IMR-90 (cell line): ENCODE measurements around the gene KMT2D. TPM values are rescaled to one million over a fixed set of nuclear protein-coding genes. Genes with fewer than 3 reads are reported as not detected.

Experiments
- ATAC-seq: fragments of 200-7000 bp; cut with Tn5 transposase; 2 replicates; pipeline ENCODE4 v1.9.1; 2020; ENCODE audit warnings: low read depth, mild to moderate bottlenecking, moderate library complexity
- BruUV-seq: library from RNA; stranded (reverse); fragments of 400-500 nt; replicated peaks from 2 replicates; lab custom pipeline; 2021; lab: Mats Ljungman, UMichigan
- CTCF ChIA-PET: fragments of 300-600 bp; formaldehyde crosslinking; extraction: SDS; loops from one replicate; lab custom pipeline; 2021; ENCODE audit warnings: antibody characterized with exemption; lab: Yijun Ruan, JAX
- POLR2A ChIA-PET: fragments of 300-600 bp; sonication (Branson Sonifier 250); formaldehyde crosslinking; loops from one replicate; lab custom pipeline; 2022; ENCODE audit warnings: antibody characterized with exemption; ENCODE audit not compliant: unreplicated experiment; lab: Charles Lee
- DNase-seq: peaks from one replicate; pipeline ENCODE4 v3.0.0; 2013
- H2AFZ ChIP-seq: replicated peaks from 2 replicates; pipeline ENCODE3; 2013; ENCODE audit warnings: low read length, mild to moderate bottlenecking; ENCODE audit not compliant: poor library complexity
- H2AK5ac ChIP-seq: 2 replicates; pipeline ENCODE4 v1.6.1; 2013; ENCODE audit warnings: low read depth, low read length, inconsistent platforms
- H2AK9ac ChIP-seq: replicated peaks from 2 replicates; pipeline ENCODE3; 2013; ENCODE audit warnings: mild to moderate bottlenecking, low read depth, low read length, moderate library complexity; ENCODE audit not compliant: poor library complexity
- H2BK120ac ChIP-seq: 2 replicates; pipeline ENCODE4 v1.6.1; 2013; ENCODE audit warnings: low read depth, low read length, inconsistent platforms
- H2BK15ac ChIP-seq: 3 replicates; pipeline ENCODE4 v1.6.1; 2013; ENCODE audit warnings: low read depth, low read length, inconsistent platforms
- H2BK20ac ChIP-seq: 2 replicates; pipeline ENCODE4 v1.6.1; 2013; ENCODE audit warnings: low read depth, mild to moderate bottlenecking, inconsistent platforms, low read length, moderate library complexity
- H2BK5ac ChIP-seq: 2 replicates; pipeline ENCODE4 v1.6.1; 2013; ENCODE audit warnings: mild to moderate bottlenecking, low read depth, low read length, inconsistent platforms; ENCODE audit not compliant: poor library complexity, severe bottlenecking
- H3K14ac ChIP-seq: replicated peaks from 2 replicates; pipeline ENCODE4 v1.6.1; 2013; ENCODE audit warnings: low read depth, low read length, inconsistent platforms
- H3K18ac ChIP-seq: 2 replicates; pipeline ENCODE4 v1.6.1; 2013; ENCODE audit warnings: low read depth, low read length, control low read depth
- H3K23ac ChIP-seq: 2 replicates; pipeline ENCODE4 v1.6.1; 2013; ENCODE audit warnings: low read depth, low read length, inconsistent platforms
- H3K27ac ChIP-seq: 2 replicates; pipeline ENCODE4 v1.5.1; 2013; ENCODE audit warnings: mild to moderate bottlenecking, control low read depth, low read length; ENCODE audit not compliant: insufficient read depth
- H3K27me3 ChIP-seq: 2 replicates; pipeline ENCODE4 v1.6.1; 2013; ENCODE audit warnings: low read length; ENCODE audit not compliant: control insufficient read depth, insufficient read depth
- H3K36me3 ChIP-seq: 2 replicates; pipeline ENCODE4 v1.6.1; 2013; ENCODE audit warnings: low read length, mixed read lengths; ENCODE audit not compliant: control insufficient read depth, insufficient read depth
- H3K4ac ChIP-seq: 2 replicates; pipeline ENCODE4 v1.6.1; 2013; ENCODE audit warnings: low read depth, low read length, inconsistent platforms
- H3K4me1 ChIP-seq: 2 replicates; pipeline ENCODE4 v1.6.1; 2013; ENCODE audit warnings: low read length, mixed read lengths; ENCODE audit not compliant: control insufficient read depth, insufficient read depth
- H3K4me2 ChIP-seq: 2 replicates; pipeline ENCODE4 v1.6.1; 2013; ENCODE audit warnings: low read depth, mild to moderate bottlenecking, control low read depth, low read length, moderate library complexity
- H3K4me3 ChIP-seq: 2 replicates; pipeline ENCODE4 v1.5.1; 2013; ENCODE audit warnings: low read depth, mild to moderate bottlenecking, control low read depth, low read length, moderate library complexity; ENCODE audit not compliant: insufficient read depth
- H3K56ac ChIP-seq: 2 replicates; pipeline ENCODE4 v1.6.1; 2013; ENCODE audit warnings: low read length, inconsistent platforms; ENCODE audit not compliant: insufficient read depth; ENCODE audit errors: extremely low read depth
- H3K79me1 ChIP-seq, 2 experiments: 2 replicates each; pipeline ENCODE4 v1.6.1; 2013; ENCODE audit warnings: low read length in 2 of 2, inconsistent platforms in 1 of 2, low read depth in 1 of 2
- H3K9ac ChIP-seq: 2 replicates; pipeline ENCODE4 v1.6.1; 2013; ENCODE audit warnings: low read depth, low read length, control low read depth
- H3K9me1 ChIP-seq: 2 replicates; pipeline ENCODE4 v1.6.1; 2013; ENCODE audit warnings: low read length, inconsistent platforms; ENCODE audit not compliant: insufficient read depth
- H3K9me3 ChIP-seq: 2 replicates; pipeline ENCODE4 v1.6.1; 2013; ENCODE audit warnings: low read length; ENCODE audit not compliant: control insufficient read depth, insufficient read depth
- H4K20me1 ChIP-seq: 2 replicates; pipeline ENCODE4 v1.6.1; 2013; ENCODE audit warnings: low read length, inconsistent platforms; ENCODE audit not compliant: insufficient read depth
- H4K5ac ChIP-seq: 2 replicates; pipeline ENCODE4 v1.6.1; 2013; ENCODE audit warnings: mild to moderate bottlenecking, low read depth, low read length, control low read depth
- H4K8ac ChIP-seq, 2 experiments: 2 replicates each; pipeline ENCODE4 v1.6.1; 2013; ENCODE audit warnings: low read depth in 2 of 2, low read length in 2 of 2, control low read depth in 1 of 2, inconsistent platforms in 1 of 2
- H4K91ac ChIP-seq: 2 replicates; pipeline ENCODE4 v1.6.1; 2013; ENCODE audit warnings: low read depth, low read length, inconsistent platforms; ENCODE audit not compliant: insufficient read depth
- POLR2A ChIP-seq: IDR thresholded peaks from 2 replicates; pipeline ENCODE4 v1.6.1; 2012; ENCODE audit warnings: mild to moderate bottlenecking, low read depth, low read length
- WGBS, 2 experiments: methylation state at CpG; one replicate each; pipeline versions ENCODE4 v1.1.5 to v1.1.7; 2013; ENCODE audit warnings: missing lambda C conversion rate in 2 of 2; ENCODE audit not compliant: insufficient read length in 1 of 2; ENCODE audit errors: extremely low coverage in 2 of 2; 5-methylcytosine and 5-hydroxymethylcytosine counted together
- dilution Hi-C: fragments of 300-500 bp; cut with HindIII; formaldehyde crosslinking; loops from one replicate; pipeline ENCODE4 v1.14.3; 2018; ENCODE audit warnings: low sequenced_read_pairs; ENCODE audit not compliant: unreplicated experiment
- in situ Hi-C: fragments of 300-500 bp; cut with MboI; formaldehyde crosslinking; loops from 3 replicates; pipeline ENCODE4 v1.14.3; 2019; ENCODE audit warnings: low sequenced_read_pairs, inconsistent platforms, mixed read lengths
- intact Hi-C: fragments of 100-400 bp; cut with micrococcal nuclease; formaldehyde crosslinking; loops from 2 replicates; pipeline ENCODE4 v1.10.0; 2022
- polyA plus RNA-seq, 3 experiments: library from polyadenylated mRNA; depleted of rRNA; stranded (reverse); fragments of >200 nt; gene quantifications; 2 replicates each; pipeline ENCODE4 v1.2.3, GENCODE V29; 2012; ENCODE audit warnings: low replicate concordance in 1 of 3
- total RNA-seq: library from RNA; depleted of rRNA; stranded (reverse); fragments of >200 nt; gene quantifications from 2 replicates; pipeline ENCODE4 v1.2.3, GENCODE V29; 2012

KMT2D gene
- total and polyA plus RNA-seq, 2 of the 4 experiments (the other 2 are of a cell fraction): 6.6 to 25.2 TPM

GRCh38 chr12:49054096-49054495, 6.5 kb downstream of the KMT2D start:
- Histone ChIP-seq H3K27me3 (no peaks in the 10 kb centered on the region), H3K4me2 (no peak overlapping the region), H3K4me1 (peaks cover 14% of the 10 kb centered on the region), H3K9me1 (peaks cover 35% of the 10 kb centered on the region), H3K36me3 (peaks cover 59% of the 10 kb centered on the region), H3K4ac (no peak overlapping the region), H3K79me1 (peaks cover 26 to 93% of the 10 kb centered on the region in 2 experiments), H4K5ac (no peak overlapping the region), H3K4me3 (no peak overlapping the region), H3K9me3 (no peaks in the 10 kb centered on the region), H2AK5ac (no peak overlapping the region), H3K23ac (no peak overlapping the region), H3K9ac (no peak overlapping the region), H2AFZ (no peak overlapping the region), H3K14ac (no peak overlapping the region), H2AK9ac (no peak overlapping the region), H2BK120ac (no peak overlapping the region), H3K18ac (no peak overlapping the region), H4K20me1 (peaks cover 98% of the 10 kb centered on the region), H4K8ac (no peak overlapping the region), H4K91ac (no peak overlapping the region), H2BK15ac (no peak overlapping the region), H3K56ac (no peak overlapping the region), H2BK20ac (no peak overlapping the region), H2BK5ac (no peak overlapping the region), H3K27ac (no peak overlapping the region)
- intact Hi-C loops: no loop called here
- in situ Hi-C loops: no loop called here
- dilution Hi-C loops: no loop called here
- CTCF ChIA-PET: no interaction called here
- POLR2A ChIA-PET: no interaction called here
- DNase-seq (no peak), ATAC-seq (no peak)
- WGBS, 2 experiments: 100% methylated on average over 3 of the region's 5 CpGs; no CpG with 5 or more reads in 1 of the 2 experiments
- BruUV-seq: no TSS peak
- no peak for TF ChIP-seq POLR2A
